ENCODE measurements around the gene WNT4. TPM values are rescaled to one million over a fixed set of nuclear protein-coding genes. Genes with fewer than 3 reads are reported as not detected.

The WNT4 gene
- total and polyA plus RNA-seq, 2 donors (not counting 1 experiment from before 2014, with no cell fraction given) = not detected

DNA sequence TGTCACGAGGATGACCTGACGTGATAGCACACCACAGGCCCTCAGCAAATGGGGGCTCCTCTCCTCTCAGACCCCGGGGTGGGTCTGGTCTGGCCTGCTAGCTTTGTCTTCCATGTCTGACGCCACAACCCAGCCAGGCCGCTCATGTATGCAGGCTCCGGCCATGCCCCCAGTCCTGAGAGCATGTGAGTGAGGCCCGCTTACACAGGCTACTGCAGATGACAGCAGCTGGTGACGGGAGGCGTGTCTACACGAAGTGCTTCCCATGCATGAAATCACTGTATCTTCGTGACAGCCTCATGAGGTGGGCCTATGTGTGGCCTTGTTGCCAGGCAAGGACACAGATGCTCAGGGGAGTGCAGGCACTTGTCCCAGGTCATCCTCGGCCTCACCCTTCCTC, 16.4 kb downstream of the WNT4 start:
- H3K27me3 Mint-ChIP-seq = no peaks in the 10 kb centered on the region
- no peak overlapping the region for H2AFZ ChIP-seq (ENCODE audit: insufficient read depth, low read depth, low read length, poor library complexity, severe bottlenecking)
- no peak overlapping the region for H3K9ac ChIP-seq (ENCODE audit: low read length)
- no peaks in the 10 kb centered on the region for H3K36me3 ChIP-seq (replicated peaks in 1 of 2; ENCODE audit: control extremely low read depth in 1 of 2, control insufficient read depth in 1 of 2, extremely low read depth in 1 of 2, insufficient read depth in 2 of 2, low read length in 1 of 2)
- H3K4me3 ChIP-seq (ENCODE audit: control extremely low read depth in 1 of 5, extremely low read depth in 1 of 5, insufficient read depth in 1 of 5, low read depth in 2 of 5, low read length in 4 of 5) = no peak overlapping the region
- H3K4me1 Mint-ChIP-seq = no peaks in the 10 kb centered on the region
- ATAC-seq (ENCODE audit: low read depth) (no peak), DNase-seq (no peak)
- H3K9me3 ChIP-seq (ENCODE audit: control extremely low read depth in 1 of 3, control insufficient read depth in 2 of 3, insufficient read depth in 1 of 3, low read length in 2 of 3) = no peaks in the 10 kb centered on the region
- H3K4me1 ChIP-seq (ENCODE audit: control insufficient read depth in 2 of 2, insufficient read depth in 2 of 2, low read length in 2 of 2) = no peaks in the 10 kb centered on the region
- H3K4me3 Mint-ChIP-seq = no peak overlapping the region
- H3K79me2 ChIP-seq (ENCODE audit: control insufficient read depth, insufficient read depth, low read length) = no peaks in the 10 kb centered on the region
- H3K27ac Mint-ChIP-seq = no peak overlapping the region
- intact Hi-C loops (cut with micrococcal nuclease) = no loop called here
- ChIA-PET CTCF (interaction anchor here (1.3 kb wide), 1 partner anchor 516 kb away, joined by 3 read pairs; no protein-coding TSS in a partner anchor), POLR2A (interaction anchor here (0.6 kb wide), 1 partner anchor 628 kb away, joined by 6 read pairs; no protein-coding TSS in a partner anchor)
- no peak overlapping the region for H3K27ac ChIP-seq (ENCODE audit: low read length in 2 of 2)
- H3K27me3 ChIP-seq (replicated peaks in 1 of 4; ENCODE audit: control extremely low read depth in 1 of 4, control insufficient read depth in 3 of 4, insufficient read depth in 4 of 4, low read length in 3 of 4) = no peaks in the 10 kb centered on the region
- H4K20me1 ChIP-seq (ENCODE audit: control insufficient read depth, insufficient read depth, low read length, poor library complexity, severe bottlenecking) = no peaks in the 10 kb centered on the region
- 82% methylated on average over 12 of the region's 12 CpGs for WGBS (ENCODE audit: insufficient coverage)
- no peaks in the 10 kb centered on the region for H3K9me3 Mint-ChIP-seq (ENCODE audit: insufficient read depth)
- TF ChIP-seq, protein P1, sequence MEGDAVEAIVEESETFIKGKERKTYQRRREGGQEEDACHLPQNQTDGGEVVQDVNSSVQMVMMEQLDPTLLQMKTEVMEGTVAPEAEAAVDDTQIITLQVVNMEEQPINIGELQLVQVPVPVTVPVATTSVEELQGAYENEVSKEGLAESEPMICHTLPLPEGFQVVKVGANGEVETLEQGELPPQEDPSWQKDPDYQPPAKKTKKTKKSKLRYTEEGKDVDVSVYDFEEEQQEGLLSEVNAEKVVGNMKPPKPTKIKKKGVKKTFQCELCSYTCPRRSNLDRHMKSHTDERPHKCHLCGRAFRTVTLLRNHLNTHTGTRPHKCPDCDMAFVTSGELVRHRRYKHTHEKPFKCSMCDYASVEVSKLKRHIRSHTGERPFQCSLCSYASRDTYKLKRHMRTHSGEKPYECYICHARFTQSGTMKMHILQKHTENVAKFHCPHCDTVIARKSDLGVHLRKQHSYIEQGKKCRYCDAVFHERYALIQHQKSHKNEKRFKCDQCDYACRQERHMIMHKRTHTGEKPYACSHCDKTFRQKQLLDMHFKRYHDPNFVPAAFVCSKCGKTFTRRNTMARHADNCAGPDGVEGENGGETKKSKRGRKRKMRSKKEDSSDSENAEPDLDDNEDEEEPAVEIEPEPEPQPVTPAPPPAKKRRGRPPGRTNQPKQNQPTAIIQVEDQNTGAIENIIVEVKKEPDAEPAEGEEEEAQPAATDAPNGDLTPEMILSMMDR (IDR thresholded peaks at IDR 0.05) = no peak
- TF ChIP-seq EZH2 (IDR thresholded peaks at IDR 0.05; ENCODE audit: borderline replicate concordance, insufficient read depth, low read depth, low read length, poor library complexity, severe bottlenecking) = no peak
- H3K4me2 ChIP-seq (replicated peaks; ENCODE audit: low read depth, low read length, poor library complexity, severe bottlenecking) = no peak overlapping the region

DNA sequence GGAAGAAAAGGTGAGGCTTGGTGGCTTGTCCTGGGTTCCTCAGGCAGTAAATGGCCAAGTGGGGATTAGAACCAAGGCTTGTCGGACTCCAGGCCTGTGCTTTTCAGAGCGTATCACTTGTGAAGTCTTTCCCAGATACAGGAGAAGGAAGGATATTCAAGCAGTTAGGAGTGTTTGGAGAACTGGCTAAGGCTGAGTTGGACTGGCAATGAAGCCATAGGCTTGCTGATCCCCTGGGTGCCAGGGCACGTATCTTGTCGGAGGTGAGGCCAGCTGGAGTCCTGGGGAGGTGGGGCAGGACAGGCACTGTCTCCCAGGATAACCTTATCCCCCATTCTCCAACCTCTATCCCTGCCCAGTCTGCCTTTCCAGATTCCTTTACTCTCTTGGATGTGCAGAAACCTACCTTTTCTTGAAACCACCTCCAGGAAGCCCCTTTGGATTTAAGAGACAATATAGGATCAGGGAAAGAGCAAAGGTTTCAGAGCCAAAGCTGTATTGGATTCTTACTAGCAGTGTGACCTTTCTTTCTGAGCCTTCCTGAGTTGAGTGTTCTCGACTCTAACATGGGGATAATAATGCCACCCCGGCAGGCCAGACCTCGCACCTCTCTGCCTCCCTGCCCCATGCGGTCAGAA, 18.2 kb downstream of the WNT4 start:
- no peaks in the 10 kb centered on the region for H3K9me3 Mint-ChIP-seq (ENCODE audit: insufficient read depth)

More for the DNA sequence above, 18.2 kb downstream of the WNT4 start:
- Histone ChIP-seq H3K4me1 (ENCODE audit: control insufficient read depth in 2 of 2, insufficient read depth in 2 of 2, low read length in 2 of 2) (peaks cover under 1 to 9% of the 10 kb centered on the region in 2 donors), H3K4me2 (replicated peaks; ENCODE audit: low read depth, low read length, poor library complexity, severe bottlenecking) (no peak overlapping the region), H3K27ac (ENCODE audit: low read length in 2 of 2) (no peak overlapping the region), H4K20me1 (ENCODE audit: control insufficient read depth, insufficient read depth, low read length, poor library complexity, severe bottlenecking) (peaks cover 14% of the 10 kb centered on the region), H2AFZ (ENCODE audit: insufficient read depth, low read depth, low read length, poor library complexity, severe bottlenecking) (no peak overlapping the region), H3K79me2 (ENCODE audit: control insufficient read depth, insufficient read depth, low read length) (peaks cover 5% of the 10 kb centered on the region), H3K9ac (ENCODE audit: low read length) (no peak overlapping the region), H3K9me3 (ENCODE audit: control extremely low read depth in 1 of 3, control insufficient read depth in 2 of 3, insufficient read depth in 1 of 3, low read length in 2 of 3) (no peaks in the 10 kb centered on the region), H3K36me3 (replicated peaks in 1 of 2; ENCODE audit: control extremely low read depth in 1 of 2, control insufficient read depth in 1 of 2, extremely low read depth in 1 of 2, insufficient read depth in 2 of 2, low read length in 1 of 2) (peaks cover 0 to 7% of the 10 kb centered on the region in 2 experiments), H3K4me3 (ENCODE audit: control extremely low read depth in 1 of 5, extremely low read depth in 1 of 5, insufficient read depth in 1 of 5, low read depth in 2 of 5, low read length in 4 of 5) (no peak overlapping the region), H3K27me3 (replicated peaks in 1 of 4; ENCODE audit: control extremely low read depth in 1 of 4, control insufficient read depth in 3 of 4, insufficient read depth in 4 of 4, low read length in 3 of 4) (no peaks in the 10 kb centered on the region)
- TF ChIP-seq EZH2 (IDR thresholded peaks at IDR 0.05; ENCODE audit: borderline replicate concordance, insufficient read depth, low read depth, low read length, poor library complexity, severe bottlenecking) = no peak
- TF ChIP-seq, protein P1 (IDR thresholded peaks at IDR 0.05) = no peak
- DNase-seq = no peak
- Mint-ChIP-seq H3K27me3 (no peaks in the 10 kb centered on the region), H3K4me1 (peaks cover 7% of the 10 kb centered on the region), H3K27ac (no peak overlapping the region), H3K4me3 (no peak overlapping the region)
- intact Hi-C loops (cut with micrococcal nuclease) = no loop called here
- no peak for ATAC-seq (ENCODE audit: low read depth)
- ChIA-PET CTCF (interaction anchor here (1.2 kb wide), 1 partner anchor 9 kb away, joined by 3 read pairs; no protein-coding TSS in a partner anchor), POLR2A (no interaction called here)
- WGBS (ENCODE audit: insufficient coverage) = 94% methylated on average over 2 of the region's 8 CpGs
